WERI-Rb-1 (cell line): ENCODE data around the gene DPP10.
A peak's percentile ranks its signal among the peaks of the same experiment; 100 is the strongest.

ENCODE experiments used
- DNase-seq: peaks from one replicate; pipeline ENCODE4 v3.0.0-alpha.2; 2020
- H3K27ac ChIP-seq: fragments of 250-450 bp; sonication (Bioruptor Pico); 2 replicates; pipeline ENCODE4 v1.5.1; 2020; ENCODE audit warnings: mild to moderate bottlenecking, moderate library complexity
- H3K27me3 ChIP-seq: fragments of 250-450 bp; sonication (Bioruptor Pico); 2 replicates; pipeline ENCODE4 v1.5.1; 2021; ENCODE audit warnings: mild to moderate bottlenecking, low read depth, moderate library complexity; ENCODE audit not compliant: insufficient read depth, severe bottlenecking
- H3K36me3 ChIP-seq: fragments of 250-450 bp; sonication (Bioruptor Pico); 2 replicates; pipeline ENCODE4 v1.5.1; 2020; ENCODE audit warnings: mild to moderate bottlenecking, moderate library complexity
- H3K4me3 ChIP-seq: 2 replicates; pipeline ENCODE4 v1.5.1; 2011; ENCODE audit warnings: low read depth, mild to moderate bottlenecking, control low read depth, low read length
- H3K9me3 ChIP-seq: fragments of 250-450 bp; sonication (Bioruptor Pico); 2 replicates; pipeline ENCODE4 v1.5.1; 2021; ENCODE audit warnings: mild to moderate bottlenecking, moderate library complexity; ENCODE audit not compliant: severe bottlenecking
- TF ChIP-seq, protein P1 (sequence below): IDR thresholded peaks from 2 replicates; pipeline ENCODE4 v1.5.1; 2011; ENCODE audit warnings: low read depth, mild to moderate bottlenecking, control low read depth, inconsistent platforms, low read length

The DPP10 gene

DNA sequence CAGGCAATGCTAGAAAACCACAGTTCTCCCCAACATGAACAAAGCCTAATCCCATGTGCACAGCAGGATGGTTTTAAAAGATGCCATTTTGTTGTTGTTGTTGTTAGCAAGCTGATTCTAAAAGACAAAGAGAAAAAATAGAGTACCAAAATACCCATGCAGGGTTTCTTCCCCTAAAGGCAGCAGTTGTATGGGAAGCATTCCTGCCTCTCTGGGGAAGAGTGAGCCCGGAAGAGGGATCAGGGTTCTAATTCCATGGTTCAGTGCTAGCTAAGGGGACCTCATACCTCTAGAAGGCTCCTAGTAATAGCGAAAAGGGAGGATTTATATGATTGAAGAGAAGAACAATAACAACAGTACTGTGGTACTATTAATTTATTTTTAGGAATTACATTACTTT, 327.6 kb downstream of the DPP10 start:
- no peak overlapping the region for H3K4me3 ChIP-seq
- H3K27ac ChIP-seq = no peak overlapping the region
- H3K27me3 ChIP-seq = no peaks in the 10 kb centered on the region
- no peak for DNase-seq
- no peaks in the 10 kb centered on the region for H3K36me3 ChIP-seq
- TF ChIP-seq, protein P1, sequence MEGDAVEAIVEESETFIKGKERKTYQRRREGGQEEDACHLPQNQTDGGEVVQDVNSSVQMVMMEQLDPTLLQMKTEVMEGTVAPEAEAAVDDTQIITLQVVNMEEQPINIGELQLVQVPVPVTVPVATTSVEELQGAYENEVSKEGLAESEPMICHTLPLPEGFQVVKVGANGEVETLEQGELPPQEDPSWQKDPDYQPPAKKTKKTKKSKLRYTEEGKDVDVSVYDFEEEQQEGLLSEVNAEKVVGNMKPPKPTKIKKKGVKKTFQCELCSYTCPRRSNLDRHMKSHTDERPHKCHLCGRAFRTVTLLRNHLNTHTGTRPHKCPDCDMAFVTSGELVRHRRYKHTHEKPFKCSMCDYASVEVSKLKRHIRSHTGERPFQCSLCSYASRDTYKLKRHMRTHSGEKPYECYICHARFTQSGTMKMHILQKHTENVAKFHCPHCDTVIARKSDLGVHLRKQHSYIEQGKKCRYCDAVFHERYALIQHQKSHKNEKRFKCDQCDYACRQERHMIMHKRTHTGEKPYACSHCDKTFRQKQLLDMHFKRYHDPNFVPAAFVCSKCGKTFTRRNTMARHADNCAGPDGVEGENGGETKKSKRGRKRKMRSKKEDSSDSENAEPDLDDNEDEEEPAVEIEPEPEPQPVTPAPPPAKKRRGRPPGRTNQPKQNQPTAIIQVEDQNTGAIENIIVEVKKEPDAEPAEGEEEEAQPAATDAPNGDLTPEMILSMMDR = no peak
- no peaks in the 10 kb centered on the region for H3K9me3 ChIP-seq

DNA sequence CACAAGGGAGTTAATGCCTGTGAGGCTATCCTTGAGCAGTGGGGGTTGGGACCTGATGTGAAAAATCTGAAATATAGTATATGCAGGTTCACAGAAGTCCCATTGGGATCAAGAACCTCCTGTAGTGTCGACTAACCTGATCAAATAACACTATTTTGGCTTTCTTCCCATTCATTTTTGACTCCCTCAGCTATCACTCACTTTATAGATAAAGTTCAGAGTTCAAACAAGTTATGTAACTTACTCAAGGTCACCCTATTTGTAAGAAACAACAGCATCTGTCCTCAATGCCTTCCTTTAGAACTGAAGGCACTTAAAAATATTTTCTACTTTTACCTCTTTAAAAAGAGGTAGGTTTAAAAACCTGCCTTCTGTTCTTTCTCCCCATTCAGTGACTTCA, 341.6 kb downstream of the DPP10 start:
- H3K36me3 ChIP-seq = no peaks in the 10 kb centered on the region
- no peak for DNase-seq
- TF ChIP-seq, protein P1 = no peak
- no peak overlapping the region for H3K27ac ChIP-seq
- H3K4me3 ChIP-seq = no peak overlapping the region
- no peaks in the 10 kb centered on the region for H3K9me3 ChIP-seq
- H3K27me3 ChIP-seq = no peaks in the 10 kb centered on the region

DNA sequence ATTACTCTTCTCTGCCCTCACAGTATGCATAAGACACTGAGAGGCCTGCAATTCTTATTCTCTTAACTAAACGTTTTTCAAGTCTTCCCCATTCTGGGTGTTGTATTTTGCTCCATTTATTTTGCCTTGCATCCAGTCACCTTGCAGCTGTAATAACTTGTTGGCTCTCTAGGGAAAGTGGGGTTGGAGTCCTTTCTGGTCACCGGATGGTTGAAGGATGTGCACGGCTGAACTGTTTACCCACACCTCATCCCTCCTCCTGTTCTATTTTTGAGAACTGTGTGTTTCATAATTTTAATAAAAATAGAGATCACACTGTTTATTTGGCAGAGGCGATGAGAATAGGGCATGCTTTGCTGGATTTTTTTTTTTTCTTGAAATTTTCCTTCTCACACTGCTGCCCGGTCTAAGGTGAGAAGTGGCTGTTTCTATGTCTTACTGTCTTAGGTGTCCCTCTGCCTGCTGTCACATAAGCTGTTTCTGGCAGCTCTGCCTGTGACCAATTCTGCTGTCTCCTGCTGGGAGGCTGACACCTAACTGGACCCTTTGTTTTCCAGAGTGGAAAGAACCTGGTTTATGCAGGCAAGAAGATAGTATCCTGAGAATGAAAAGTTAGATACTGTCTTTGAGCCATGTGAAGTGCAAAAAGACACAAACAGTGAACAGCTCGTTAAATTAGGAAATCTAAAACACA, 342.6 kb downstream of the DPP10 start:
- no peaks in the 10 kb centered on the region for H3K36me3 ChIP-seq
- H3K27me3 ChIP-seq = no peaks in the 10 kb centered on the region
- no peak overlapping the region for H3K27ac ChIP-seq
- DNase-seq = peak; percentile 13
- H3K9me3 ChIP-seq = no peaks in the 10 kb centered on the region
- TF ChIP-seq, protein P1 = no peak
- no peak overlapping the region for H3K4me3 ChIP-seq

DNA sequence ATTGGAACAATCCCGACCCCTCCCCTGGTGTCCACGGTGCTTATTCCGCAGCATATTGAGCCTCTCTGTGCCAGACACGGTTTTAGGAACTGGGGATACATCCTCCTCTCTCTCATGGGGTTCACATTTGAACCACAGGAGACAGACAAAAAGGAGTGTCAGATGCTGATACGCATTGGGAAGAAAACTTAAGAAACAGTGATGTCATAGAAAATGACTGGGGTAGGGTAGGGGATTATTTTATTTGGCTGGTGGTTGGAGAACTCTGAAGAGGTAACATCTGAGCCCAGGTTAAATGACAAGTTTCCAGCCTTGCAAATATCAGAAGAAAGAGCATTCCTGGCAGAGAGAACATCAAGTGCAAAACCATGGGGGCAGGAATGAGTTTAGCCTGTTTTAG, 344.5 kb downstream of the DPP10 start:
- Histone ChIP-seq H3K9me3 (no peaks in the 10 kb centered on the region), H3K4me3 (no peak overlapping the region), H3K27me3 (no peaks in the 10 kb centered on the region), H3K36me3 (no peaks in the 10 kb centered on the region), H3K27ac (no peak overlapping the region)
- TF ChIP-seq, protein P1 = no peak
- DNase-seq = no peak

DNA sequence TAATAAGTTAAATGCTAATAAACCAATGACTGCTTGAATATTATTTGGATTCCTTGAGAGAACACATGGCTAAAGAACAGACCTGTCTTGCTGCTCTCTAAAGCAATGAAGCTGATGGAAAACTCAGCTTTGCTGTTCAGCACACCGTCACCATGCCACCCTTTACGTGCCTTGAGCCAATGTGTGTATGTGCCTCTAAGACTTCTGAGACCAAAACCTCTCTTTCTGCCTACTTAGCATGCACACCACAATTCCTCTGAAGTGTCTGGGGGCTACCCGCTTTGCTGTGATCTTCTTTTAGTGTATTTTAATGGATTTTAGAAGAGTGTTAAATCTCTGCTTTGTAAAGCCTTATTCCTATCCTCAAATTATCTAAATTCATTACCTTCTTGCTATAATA, 345.0 kb downstream of the DPP10 start:
- Histone ChIP-seq H3K4me3 (no peak overlapping the region), H3K27me3 (no peaks in the 10 kb centered on the region), H3K9me3 (no peaks in the 10 kb centered on the region), H3K36me3 (no peaks in the 10 kb centered on the region), H3K27ac (no peak overlapping the region)
- no peak for DNase-seq
- TF ChIP-seq, protein P1 = no peak

DNA sequence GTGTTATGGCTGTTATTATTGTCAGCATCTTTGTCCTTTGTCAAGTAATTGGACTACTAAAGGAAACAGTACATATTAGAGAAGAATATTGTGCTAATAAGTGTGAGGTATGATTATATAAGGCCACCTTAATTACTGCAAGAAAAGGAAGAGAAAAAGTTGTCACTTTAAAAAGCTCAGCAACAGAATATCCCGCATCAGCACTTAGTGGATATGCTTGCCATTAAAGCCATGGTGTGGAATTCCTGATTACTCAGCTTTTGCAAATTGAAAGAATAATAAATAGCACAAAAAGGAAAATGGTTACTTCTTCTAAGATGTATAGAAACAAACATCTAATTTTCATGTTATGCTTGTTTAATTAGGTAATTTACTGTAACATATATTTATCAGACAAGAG, 347.5 kb downstream of the DPP10 start:
- no peak for DNase-seq
- Histone ChIP-seq H3K9me3 (no peaks in the 10 kb centered on the region), H3K36me3 (no peaks in the 10 kb centered on the region), H3K4me3 (no peak overlapping the region), H3K27me3 (no peaks in the 10 kb centered on the region), H3K27ac (no peak overlapping the region)
- TF ChIP-seq, protein P1 = no peak
